HCT116 (cell line): ENCODE measurements around the gene MMP15.

Experiments
- CTCF ChIP-seq, 3 experiments: fragments of 200-600 bp in 1 of 3; sonication (generic) in 1 of 3; IDR thresholded peaks in 2 of 3; conservative IDR thresholded peaks in 1 of 3; 2 replicates each; pipeline ENCODE4 v1.5.1; 2012 to 2017; ENCODE audit warnings: low read depth in 2 of 3, low read length in 2 of 3, antibody characterized with exemption in 1 of 3, borderline replicate concordance in 1 of 3, control low read depth in 1 of 3, mild to moderate bottlenecking in 1 of 3, mixed read lengths in 1 of 3, mixed run types in 1 of 3, moderate library complexity in 1 of 3; ENCODE audit not compliant: insufficient read depth in 1 of 3
- EZH2 ChIP-seq: fragments of 200-600 bp; sonication (generic); IDR thresholded peaks from 2 replicates; pipeline ENCODE4 v1.6.1; 2017; ENCODE audit warnings: antibody characterized with exemption, mixed run types
- ZBTB33 ChIP-seq: IDR thresholded peaks from 2 replicates; pipeline ENCODE4 v1.6.1; 2011; ENCODE audit warnings: mild to moderate bottlenecking, low read length, moderate library complexity; ENCODE audit not compliant: insufficient replicate concordance; ENCODE audit errors: extremely low read depth

- no peak for TF ChIP-seq CTCF (IDR thresholded peaks at IDR 0.05 in 2 of 3, conservative IDR thresholded peaks at IDR 0.05 in 1 of 3; ENCODE audit: borderline replicate concordance in 1 of 3, insufficient read depth in 1 of 3, low read depth in 2 of 3, low read length in 2 of 3)
- TF ChIP-seq EZH2 = no peak
- TF ChIP-seq ZBTB33 = no peak
Observed at GRCh38 chr16:58057121-58057520, 31.6 kb downstream of the MMP15 start.
